ENCODE data around the gene SH3D19.

DNA sequence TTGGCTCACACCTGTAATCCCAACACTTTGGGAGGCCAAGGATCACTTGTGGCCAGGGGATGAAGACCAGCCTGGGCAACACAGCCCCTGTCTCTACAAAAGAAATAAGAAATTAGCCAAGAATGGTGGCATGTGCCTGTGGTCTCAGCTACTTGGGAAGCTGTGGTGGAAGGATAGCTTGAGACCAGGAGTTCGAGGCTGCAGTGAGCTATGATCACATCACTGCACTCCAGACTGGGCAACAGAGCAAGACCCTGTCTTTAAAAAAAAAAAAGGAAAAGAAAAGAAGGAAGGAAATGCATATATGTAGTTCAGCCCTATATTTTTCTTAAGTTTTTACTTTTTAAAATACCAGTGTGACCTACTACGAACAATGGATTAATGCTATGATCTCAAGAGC is 33.4 kb downstream of the SH3D19 start:
- TF ChIP-seq, protein P1, sequence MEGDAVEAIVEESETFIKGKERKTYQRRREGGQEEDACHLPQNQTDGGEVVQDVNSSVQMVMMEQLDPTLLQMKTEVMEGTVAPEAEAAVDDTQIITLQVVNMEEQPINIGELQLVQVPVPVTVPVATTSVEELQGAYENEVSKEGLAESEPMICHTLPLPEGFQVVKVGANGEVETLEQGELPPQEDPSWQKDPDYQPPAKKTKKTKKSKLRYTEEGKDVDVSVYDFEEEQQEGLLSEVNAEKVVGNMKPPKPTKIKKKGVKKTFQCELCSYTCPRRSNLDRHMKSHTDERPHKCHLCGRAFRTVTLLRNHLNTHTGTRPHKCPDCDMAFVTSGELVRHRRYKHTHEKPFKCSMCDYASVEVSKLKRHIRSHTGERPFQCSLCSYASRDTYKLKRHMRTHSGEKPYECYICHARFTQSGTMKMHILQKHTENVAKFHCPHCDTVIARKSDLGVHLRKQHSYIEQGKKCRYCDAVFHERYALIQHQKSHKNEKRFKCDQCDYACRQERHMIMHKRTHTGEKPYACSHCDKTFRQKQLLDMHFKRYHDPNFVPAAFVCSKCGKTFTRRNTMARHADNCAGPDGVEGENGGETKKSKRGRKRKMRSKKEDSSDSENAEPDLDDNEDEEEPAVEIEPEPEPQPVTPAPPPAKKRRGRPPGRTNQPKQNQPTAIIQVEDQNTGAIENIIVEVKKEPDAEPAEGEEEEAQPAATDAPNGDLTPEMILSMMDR (IDR thresholded peaks at IDR 0.05; ENCODE audit: borderline replicate concordance, extremely low read depth, low read length, poor library complexity, severe bottlenecking): no peak
- TF ChIP-seq EZH2 (IDR thresholded peaks at IDR 0.05; ENCODE audit: borderline replicate concordance, low read depth, low read length, severe bottlenecking): no peak
